IPS DF 6.9 (cell line): ENCODE data around the gene PRSS27.
"Not testable (repeated sequence)": the region's sequence is repeated elsewhere in the genome, so short reads cannot be mapped to it uniquely, and the experiment has no call there.

Experiments
- DNase-seq: peaks from one replicate; pipeline ENCODE4 v3.0.0-alpha.2; 2013; ENCODE audit warnings: low read depth, low spot score
- H3K27ac ChIP-seq: one replicate; pipeline ENCODE4 v1.5.1; 2013; ENCODE audit warnings: low read length, control low read depth
- H3K27me3 ChIP-seq: 2 replicates; pipeline ENCODE4 v1.6.1; 2013; ENCODE audit warnings: mild to moderate bottlenecking, low read length; ENCODE audit not compliant: control insufficient read depth, insufficient read depth
- H3K36me3 ChIP-seq: 2 replicates; pipeline ENCODE4 v1.6.1; 2013; ENCODE audit warnings: low read length; ENCODE audit not compliant: control insufficient read depth, insufficient read depth
- H3K4me1 ChIP-seq: 2 replicates; pipeline ENCODE4 v1.6.1; 2013; ENCODE audit warnings: low read length; ENCODE audit not compliant: control insufficient read depth, insufficient read depth
- H3K4me3 ChIP-seq: 2 replicates; pipeline ENCODE4 v1.5.1; 2013; ENCODE audit warnings: mild to moderate bottlenecking, low read length
- H3K9me3 ChIP-seq: 2 replicates; pipeline ENCODE4 v1.6.1; 2013; ENCODE audit warnings: low read length, inconsistent platforms; ENCODE audit not compliant: control insufficient read depth, insufficient read depth
- WGBS: extraction: QIAGEN DNeasy Blood & Tissue Kit; methylation state at CpG from one replicate; pipeline ENCODE4 v1.1.7; 2013; ENCODE audit warnings: mixed read lengths, missing lambda C conversion rate; ENCODE audit not compliant: insufficient read length, insufficient coverage; 5-methylcytosine and 5-hydroxymethylcytosine counted together

Gene PRSS27

GRCh38 chr16:2680360-2680759 lies 39.7 kb downstream of the PRSS27 start:
- not testable (repeated sequence) for H3K36me3 ChIP-seq, H3K27me3 ChIP-seq, H3K4me1 ChIP-seq, H3K9me3 ChIP-seq, DNase-seq, H3K4me3 ChIP-seq, H3K27ac ChIP-seq
- no CpG with 5 or more reads among the region's 8 CpGs for WGBS

- WGBS = no CpG with 5 or more reads among the region's 4 CpGs
- H3K36me3 ChIP-seq, H3K4me1 ChIP-seq, H3K27ac ChIP-seq, DNase-seq, H3K27me3 ChIP-seq, H3K9me3 ChIP-seq, H3K4me3 ChIP-seq: not testable (repeated sequence)
Measured at GRCh38 chr16:2679902-2680301, 40.1 kb downstream of the PRSS27 start.

GRCh38 chr16:2678206-2678965 lies 41.6 kb downstream of the PRSS27 start:
- not testable (repeated sequence) for H3K27ac ChIP-seq, DNase-seq

GRCh38 chr16:2676937-2677336 lies 43.1 kb downstream of the PRSS27 start:
- H3K27ac ChIP-seq, DNase-seq, H3K36me3 ChIP-seq, H3K4me1 ChIP-seq, H3K27me3 ChIP-seq, H3K9me3 ChIP-seq, H3K4me3 ChIP-seq: not testable (repeated sequence)
- WGBS = no CpG with 5 or more reads among the region's 3 CpGs

More at GRCh38 chr16:2678206-2678965, 41.6 kb downstream of the PRSS27 start:
- not testable (repeated sequence) for H3K36me3 ChIP-seq, H3K9me3 ChIP-seq, H3K4me1 ChIP-seq, H3K4me3 ChIP-seq, H3K27me3 ChIP-seq
- no CpG with 5 or more reads among the region's 23 CpGs for WGBS

GRCh38 chr16:2675714-2676113 lies 44.3 kb downstream of the PRSS27 start:
- Histone ChIP-seq H3K36me3 (no peaks in the 10 kb centered on the region), H3K27ac (no peak overlapping the region), H3K9me3 (no peaks in the 10 kb centered on the region), H3K27me3 (no peaks in the 10 kb centered on the region), H3K4me1 (no peaks in the 10 kb centered on the region), H3K4me3 (no peak overlapping the region)
- WGBS = no CpG with 5 or more reads among the region's 16 CpGs
- DNase-seq = no peak

GRCh38 chr16:2675021-2675420 lies 45.0 kb downstream of the PRSS27 start:
- Histone ChIP-seq H3K4me1 (no peaks in the 10 kb centered on the region), H3K36me3 (no peaks in the 10 kb centered on the region), H3K27me3 (no peaks in the 10 kb centered on the region), H3K4me3 (no peak overlapping the region), H3K9me3 (no peaks in the 10 kb centered on the region), H3K27ac (no peak overlapping the region)
- DNase-seq = no peak
- no CpG with 5 or more reads among the region's 7 CpGs for WGBS

GRCh38 chr16:2673066-2673999 lies 46.7 kb downstream of the PRSS27 start:
- no peaks in the 10 kb centered on the region for H3K36me3 ChIP-seq
- H3K9me3 ChIP-seq = no peaks in the 10 kb centered on the region
- H3K27me3 ChIP-seq = no peaks in the 10 kb centered on the region
- peak; percentile 47 for DNase-seq
- H3K4me3 ChIP-seq = peak overlapping the region; percentile 79; the same call in 1 of the 2 replicates
- H3K4me1 ChIP-seq = no peaks in the 10 kb centered on the region
- WGBS = no CpG with 5 or more reads among the region's 107 CpGs
- H3K27ac ChIP-seq = no peak overlapping the region

- Histone ChIP-seq H3K27me3 (no peaks in the 10 kb centered on the region), H3K9me3 (no peaks in the 10 kb centered on the region), H3K4me1 (no peaks in the 10 kb centered on the region), H3K27ac (no peak overlapping the region), H3K36me3 (no peaks in the 10 kb centered on the region), H3K4me3 (no peak overlapping the region)
- no CpG with 5 or more reads among the region's 13 CpGs for WGBS
- no peak for DNase-seq
Measured at GRCh38 chr16:2671741-2672140, 48.3 kb downstream of the PRSS27 start.

- not testable (repeated sequence) for H3K36me3 ChIP-seq, DNase-seq, H3K9me3 ChIP-seq, H3K27ac ChIP-seq, H3K4me1 ChIP-seq, H3K4me3 ChIP-seq, H3K27me3 ChIP-seq
- WGBS = no CpG with 5 or more reads among the region's 10 CpGs
Measured at GRCh38 chr16:2671193-2671592, 48.8 kb downstream of the PRSS27 start.

GRCh38 chr16:2670017-2670416 lies 50.0 kb downstream of the PRSS27 start:
- H3K4me1 ChIP-seq, H3K4me3 ChIP-seq, H3K9me3 ChIP-seq, H3K36me3 ChIP-seq, H3K27me3 ChIP-seq, H3K27ac ChIP-seq, DNase-seq: not testable (repeated sequence)
- no CpG with 5 or more reads among the region's 15 CpGs for WGBS
